DOHH2 (cell line): ENCODE measurements around the gene BDNF.

Source experiments
- H3F3A ChIP-seq: fragments of 200-600 bp; sonication (generic), shearing (Covaris generic); 2 replicates; pipeline ENCODE4 v1.6.0; 2016; ENCODE audit warnings: antibody characterized with exemption, mild to moderate bottlenecking; ENCODE audit not compliant: control insufficient read depth, insufficient read depth
- H3K27ac ChIP-seq: fragments of 200-600 bp; sonication (generic); 2 replicates; pipeline ENCODE4 v1.5.1; 2014; ENCODE audit warnings: low read depth, mild to moderate bottlenecking, low read length, moderate library complexity
- H3K27me3 ChIP-seq: fragments of 200-600 bp; sonication (generic); 2 replicates; pipeline ENCODE4 v1.6.1; 2014; ENCODE audit warnings: mild to moderate bottlenecking, low read length, mixed read lengths; ENCODE audit not compliant: control insufficient read depth
- H3K36me3 ChIP-seq: fragments of 200-600 bp; sonication (generic); 2 replicates; pipeline ENCODE4 v1.6.1; 2014; ENCODE audit warnings: mild to moderate bottlenecking, low read length, moderate library complexity, mixed read lengths; ENCODE audit not compliant: control insufficient read depth
- H3K4me1 ChIP-seq: fragments of 200-600 bp; sonication (generic); 2 replicates; pipeline ENCODE4 v1.6.1; 2014; ENCODE audit warnings: mild to moderate bottlenecking, low read length, mixed read lengths; ENCODE audit not compliant: control insufficient read depth
- H3K4me2 ChIP-seq: fragments of 200-600 bp; sonication (generic); 2 replicates; pipeline ENCODE4 v1.6.0; 2014; ENCODE audit warnings: mild to moderate bottlenecking, low read length, moderate library complexity
- H3K4me3 ChIP-seq: fragments of 200-600 bp; sonication (generic); 2 replicates; pipeline ENCODE4 v1.5.1; 2014; ENCODE audit warnings: mild to moderate bottlenecking, low read length, mixed read lengths
- H3K79me2 ChIP-seq: fragments of 200-600 bp; sonication (generic); 2 replicates; pipeline ENCODE4 v1.6.1; 2014; ENCODE audit warnings: mild to moderate bottlenecking, low read length, mixed read lengths; ENCODE audit not compliant: control insufficient read depth
- H3K9me2 ChIP-seq: fragments of 200-600 bp; sonication (generic); replicated peaks from 2 replicates; pipeline ENCODE4 v1.6.1; 2014; ENCODE audit warnings: mild to moderate bottlenecking, low read length, mixed read lengths; ENCODE audit not compliant: control insufficient read depth
- H3K9me3 ChIP-seq: fragments of 200-600 bp; sonication (generic); 2 replicates; pipeline ENCODE4 v1.6.1; 2014; ENCODE audit warnings: antibody characterized with exemption, low read length, mixed read lengths; ENCODE audit not compliant: control insufficient read depth, insufficient read depth
- H4K20me1 ChIP-seq: fragments of 200-600 bp; sonication (generic); 2 replicates; pipeline ENCODE4 v1.6.0; 2014; ENCODE audit warnings: low read depth, mild to moderate bottlenecking, antibody characterized with exemption, low read length, moderate library complexity; ENCODE audit not compliant: control insufficient read depth, insufficient read depth
- CTCF ChIP-seq: fragments of 200-600 bp; sonication (generic); IDR thresholded peaks from one replicate; pipeline ENCODE4 v1.5.1; 2014; ENCODE audit warnings: antibody characterized with exemption, mild to moderate bottlenecking, low read depth, low read length; ENCODE audit not compliant: poor library complexity, severe bottlenecking
- EZH2phosphoT487 ChIP-seq: fragments of 200-600 bp; sonication (generic); IDR thresholded peaks from 2 replicates; pipeline ENCODE4 v1.6.1; 2017; ENCODE audit warnings: borderline replicate concordance, mild to moderate bottlenecking, antibody characterized with exemption, low read length, moderate library complexity, mixed read lengths

BDNF gene

GRCh38 chr11:27705873-27706820, 5.9 kb upstream of the BDNF start:
- Histone ChIP-seq H3K9me2 (no peaks in the 10 kb centered on the region), H3K9me3 (no peaks in the 10 kb centered on the region), H4K20me1 (no peaks in the 10 kb centered on the region), H3K4me3 (no peak overlapping the region), H3K27ac (no peak overlapping the region), H3K27me3 (peaks cover 18% of the 10 kb centered on the region), H3K4me1 (no peaks in the 10 kb centered on the region), H3F3A (no peaks in the 10 kb centered on the region), H3K79me2 (no peaks in the 10 kb centered on the region), H3K36me3 (no peaks in the 10 kb centered on the region), H3K4me2 (no peak overlapping the region)
- TF ChIP-seq CTCF (peak; percentile 80), EZH2phosphoT487 (no peak)

GRCh38 chr11:27703481-27703880, 3.2 kb upstream of the BDNF start:
- Histone ChIP-seq H3K4me3 (no peak overlapping the region), H3K9me3 (no peaks in the 10 kb centered on the region), H4K20me1 (no peaks in the 10 kb centered on the region), H3K27ac (no peak overlapping the region), H3K4me2 (no peak overlapping the region), H3K36me3 (no peaks in the 10 kb centered on the region), H3K4me1 (peaks cover 3% of the 10 kb centered on the region), H3K79me2 (no peaks in the 10 kb centered on the region), H3F3A (no peaks in the 10 kb centered on the region), H3K27me3 (peaks cover 29% of the 10 kb centered on the region), H3K9me2 (no peaks in the 10 kb centered on the region)
- TF ChIP-seq EZH2phosphoT487 (no peak), CTCF (no peak)

- no peaks in the 10 kb centered on the region for H4K20me1 ChIP-seq
- H3K27ac ChIP-seq = no peak overlapping the region
- no peak overlapping the region for H3K4me2 ChIP-seq
- no peaks in the 10 kb centered on the region for H3F3A ChIP-seq
- no peaks in the 10 kb centered on the region for H3K9me2 ChIP-seq
- no peak overlapping the region for H3K4me3 ChIP-seq
- H3K9me3 ChIP-seq = no peaks in the 10 kb centered on the region
- H3K36me3 ChIP-seq = no peaks in the 10 kb centered on the region
- H3K4me1 ChIP-seq = peaks cover 3% of the 10 kb centered on the region
- H3K79me2 ChIP-seq = no peaks in the 10 kb centered on the region
- TF ChIP-seq CTCF (no peak), EZH2phosphoT487 (no peak)
- peaks cover 33% of the 10 kb centered on the region for H3K27me3 ChIP-seq
Observed at GRCh38 chr11:27702811-27703210, 2.6 kb upstream of the BDNF start.
